Activated CD4-positive, alpha-beta T cell treated with anti-CD3 and anti-CD28 coated beads for 48 hours (primary cell): ENCODE measurements around the gene RPS15.

Source experiments
- DNase-seq: peaks from one replicate; pipeline ENCODE4 v3.0.0-alpha.2; 2020

The RPS15 gene

GRCh38 chr19:1438035-1438932 lies at the start of gene RPS15:
TSS of gene RPS15 (plus strand) at chr19:1438396. CDS start at chr19:1438426, 30 bp downstream.
- peak; percentile 97 for DNase-seq

- DNase-seq: no peak
Measured at GRCh38 chr19:1388637-1389026, 49.6 kb upstream of the RPS15 start.

- DNase-seq: no peak
Measured at GRCh38 chr19:1389033-1389940, 48.9 kb upstream of the RPS15 start.

- no peak for DNase-seq
Measured at GRCh38 chr19:1390890-1391423, 47.2 kb upstream of the RPS15 start.

- DNase-seq: no peak
Measured at GRCh38 chr19:1392407-1392806, 45.8 kb upstream of the RPS15 start.

GRCh38 chr19:1392939-1393530 lies 45.2 kb upstream of the RPS15 start:
- no peak for DNase-seq

GRCh38 chr19:1393841-1394240 lies 44.4 kb upstream of the RPS15 start:
- DNase-seq: no peak

GRCh38 chr19:1394252-1395193 lies 43.7 kb upstream of the RPS15 start:
- no peak for DNase-seq

GRCh38 chr19:1395194-1396018 lies 42.8 kb upstream of the RPS15 start:
- no peak for DNase-seq

- DNase-seq: no peak
Measured at GRCh38 chr19:1396019-1396767, 42.0 kb upstream of the RPS15 start.

- DNase-seq: no peak
Measured at GRCh38 chr19:1396768-1397679, 41.2 kb upstream of the RPS15 start.

GRCh38 chr19:1397838-1398237 lies 40.4 kb upstream of the RPS15 start:
- DNase-seq: no peak

- no peak for DNase-seq
Measured at GRCh38 chr19:1399079-1399478, 39.1 kb upstream of the RPS15 start.

GRCh38 chr19:1399745-1400144 lies 38.5 kb upstream of the RPS15 start:
- DNase-seq: no peak

GRCh38 chr19:1400281-1401137 lies 37.7 kb upstream of the RPS15 start:
- DNase-seq: no peak

- peak; percentile 62 for DNase-seq
Measured at GRCh38 chr19:1401138-1401888, 36.9 kb upstream of the RPS15 start, which contains the start of gene GAMT. TSS of gene GAMT (minus strand) at chr19:1401542. CDS start at chr19:1401476, 66 bp downstream.

- DNase-seq: no peak
Measured at GRCh38 chr19:1401889-1402217, 36.3 kb upstream of the RPS15 start.
